Large intestine (tissue), 12 donors: Measurements from ENCODE around the gene RPIA. TPM values are rescaled to one million over a fixed set of nuclear protein-coding genes. Genes with fewer than 3 reads are reported as not detected.
"Not testable (repeated sequence)": the region's sequence is repeated elsewhere in the genome, so short reads cannot be mapped to it uniquely, and the experiment has no call there.

Experiments
- DNase-seq, 2 donors: peaks; one replicate each; pipeline versions ENCODE4 v3.0.0 to v3.0.0-alpha.2; 2013
- H3K27ac ChIP-seq: one replicate; pipeline ENCODE4 v1.5.1; 2013; ENCODE audit warnings: low read length
- H3K27me3 ChIP-seq: 2 replicates; pipeline ENCODE4 v1.6.1; 2013; ENCODE audit warnings: low read length; ENCODE audit not compliant: control insufficient read depth, insufficient read depth
- H3K36me3 ChIP-seq: 2 replicates; pipeline ENCODE4 v1.6.1; 2013; ENCODE audit warnings: low read length; ENCODE audit not compliant: control insufficient read depth, insufficient read depth
- H3K4me1 ChIP-seq: one replicate; pipeline ENCODE4 v1.6.1; 2013; ENCODE audit warnings: low read length; ENCODE audit not compliant: control insufficient read depth, insufficient read depth
- H3K4me3 ChIP-seq: one replicate; pipeline ENCODE4 v1.5.1; 2013; ENCODE audit warnings: low read length
- H3K9me3 ChIP-seq: one replicate; pipeline ENCODE4 v1.6.1; 2013; ENCODE audit warnings: mild to moderate bottlenecking, low read depth, low read length, moderate library complexity; ENCODE audit not compliant: control insufficient read depth
- WGBS: methylation state at CpG from one replicate; pipeline ENCODE4 v1.1.5; 2013; ENCODE audit warnings: low lambda C conversion rate; ENCODE audit not compliant: insufficient coverage; 5-methylcytosine and 5-hydroxymethylcytosine counted together
- long read RNA-seq, 11 donors: transcript quantifications; one replicate each; lab custom pipeline, GENCODE V29; 2026
- polyA plus RNA-seq: library from polyadenylated mRNA; unstranded; fragments of 120-200 nt; gene quantifications from one replicate; pipeline ENCODE4 v1.2.1, GENCODE V29; 2013

RPIA gene
- polyA plus RNA-seq = 28.3 TPM
- long read RNA-seq, donor 1, transcript RPIA-201 (9 exons, 1,848 nt) = major isoform, 6 of 6 reads
- long read RNA-seq, donor 1, partial matches to known transcripts = 0 of 6 reads
- long read RNA-seq, donor 1, other reads (novel, unspliced or antisense) = 0 of 6 reads
- long read RNA-seq, donor 2, transcript RPIA-201 (9 exons, 1,848 nt) = major isoform, 19 of 19 reads
- long read RNA-seq, donor 2, partial matches to known transcripts = 0 of 19 reads
- long read RNA-seq, donor 2, other reads (novel, unspliced or antisense) = 0 of 19 reads
- long read RNA-seq, donor 3 = 0 reads
- long read RNA-seq, donor 4, partial matches to known transcripts = 0 of 2 reads
- long read RNA-seq, donor 4, other reads (novel, unspliced or antisense) = 0 of 2 reads
- long read RNA-seq, donor 5, transcript RPIA-201 (9 exons, 1,848 nt) = major isoform, 7 of 7 reads
- long read RNA-seq, donor 5, partial matches to known transcripts = 0 of 7 reads
- long read RNA-seq, donor 5, other reads (novel, unspliced or antisense) = 0 of 7 reads
- long read RNA-seq, donor 6, transcript RPIA-201 (9 exons, 1,848 nt) = major isoform, 23 of 23 reads
- long read RNA-seq, donor 6, partial matches to known transcripts = 0 of 23 reads
- long read RNA-seq, donor 6, other reads (novel, unspliced or antisense) = 0 of 23 reads
- long read RNA-seq, donor 7, transcript RPIA-201 (9 exons, 1,848 nt) = major isoform, 6 of 6 reads
- long read RNA-seq, donor 7, partial matches to known transcripts = 0 of 6 reads
- long read RNA-seq, donor 7, other reads (novel, unspliced or antisense) = 0 of 6 reads
- long read RNA-seq, donor 8, transcript RPIA-201 (9 exons, 1,848 nt) = major isoform, 26 of 37 reads
- long read RNA-seq, donor 8, partial matches to known transcripts = 11 of 37 reads
- long read RNA-seq, donor 8, other reads (novel, unspliced or antisense) = 0 of 37 reads
- long read RNA-seq, donor 9, transcript RPIA-201 (9 exons, 1,848 nt) = major isoform, 14 of 14 reads
- long read RNA-seq, donor 9, partial matches to known transcripts = 0 of 14 reads
- long read RNA-seq, donor 9, other reads (novel, unspliced or antisense) = 0 of 14 reads
- long read RNA-seq, donor 10, transcript RPIA-201 (9 exons, 1,848 nt) = major isoform, 18 of 32 reads
- long read RNA-seq, donor 10, partial matches to known transcripts = 14 of 32 reads
- long read RNA-seq, donor 10, other reads (novel, unspliced or antisense) = 0 of 32 reads
- long read RNA-seq, donor 11, transcript RPIA-201 (9 exons, 1,848 nt) = major isoform, 10 of 10 reads
- long read RNA-seq, donor 11, partial matches to known transcripts = 0 of 10 reads
- long read RNA-seq, donor 11, other reads (novel, unspliced or antisense) = 0 of 10 reads

DNA sequence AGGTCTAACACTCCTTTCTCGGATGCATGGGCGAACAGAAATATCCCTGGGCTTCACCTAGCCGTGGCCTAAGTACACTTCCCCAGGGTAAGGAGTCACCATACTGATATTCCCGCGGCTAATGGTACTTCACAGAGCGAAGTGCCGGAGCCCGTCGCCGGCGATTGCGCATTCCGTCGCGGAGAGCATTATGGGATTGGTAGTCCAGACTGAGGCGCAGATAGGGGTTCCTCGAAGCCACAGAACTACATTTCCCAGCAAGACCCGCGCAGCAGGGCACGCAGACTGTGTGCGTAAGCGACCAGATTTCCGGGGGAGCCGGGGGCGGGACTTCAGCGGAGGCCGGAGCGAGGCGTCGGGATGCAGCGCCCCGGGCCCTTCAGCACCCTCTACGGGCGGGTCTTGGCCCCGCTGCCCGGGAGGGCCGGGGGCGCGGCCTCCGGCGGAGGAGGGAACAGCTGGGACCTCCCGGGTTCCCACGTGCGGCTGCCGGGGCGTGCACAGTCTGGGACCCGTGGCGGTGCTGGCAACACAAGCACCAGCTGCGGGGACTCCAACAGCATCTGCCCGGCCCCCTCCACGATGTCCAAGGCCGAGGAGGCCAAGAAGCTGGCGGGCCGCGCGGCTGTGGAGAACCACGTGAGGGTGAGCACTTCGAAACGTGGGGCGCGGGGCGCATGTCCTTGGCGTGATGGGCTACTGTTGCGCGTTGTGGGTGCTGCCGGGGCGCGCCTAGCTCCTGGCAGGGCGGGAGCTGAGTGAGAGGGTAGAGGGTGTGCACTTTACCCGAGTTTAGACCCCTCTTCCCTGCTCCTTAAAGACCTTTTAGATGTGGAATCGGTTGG lies at the start of gene RPIA:
Gene RPIA (plus strand): TSS at position 335 of the 845 bp plus-strand sequence. CDS start 26 bp downstream, at position 361.
- Histone ChIP-seq H3K36me3 (no peaks in the 10 kb centered on the region), H3K4me1 (peaks cover 3% of the 10 kb centered on the region), H3K4me3 (peak within 1 kb of the TSS; percentile 84), H3K27ac (peak within 1 kb of the TSS; percentile 68), H3K27me3 (no peaks in the 10 kb centered on the region), H3K9me3 (no peaks in the 10 kb centered on the region)
- peak; percentile 99 for DNase-seq
- WGBS = no CpG with 5 or more reads among the region's 71 CpGs

DNA sequence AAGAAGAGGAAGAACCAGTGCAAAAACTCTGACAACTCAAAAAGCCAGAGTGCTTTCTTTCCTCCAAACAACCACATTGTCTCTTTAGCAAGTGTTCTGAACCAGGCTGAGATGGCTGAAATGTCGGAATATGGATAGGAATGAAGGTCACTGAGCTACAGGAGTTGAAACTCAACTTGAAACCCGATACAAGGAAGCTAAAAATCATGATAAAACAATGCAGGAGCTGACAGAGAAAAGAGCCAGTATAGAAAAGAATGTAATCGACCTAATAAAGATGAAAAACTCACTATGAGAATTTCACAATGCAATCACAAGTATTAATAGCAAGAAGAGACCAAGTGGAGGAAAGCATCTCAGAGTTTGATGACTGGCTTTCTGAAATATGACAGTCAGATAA lies 49.2 kb upstream of the RPIA start:
- no peaks in the 10 kb centered on the region for H3K27me3 ChIP-seq
- H3K4me3 ChIP-seq = no peak overlapping the region
- no peak overlapping the region for H3K27ac ChIP-seq
- H3K4me1 ChIP-seq = no peaks in the 10 kb centered on the region
- no peak for DNase-seq
- WGBS = 64% methylated on average over 2 of the region's 3 CpGs
- H3K36me3 ChIP-seq = no peaks in the 10 kb centered on the region
- H3K9me3 ChIP-seq = peaks cover 2% of the 10 kb centered on the region

DNA sequence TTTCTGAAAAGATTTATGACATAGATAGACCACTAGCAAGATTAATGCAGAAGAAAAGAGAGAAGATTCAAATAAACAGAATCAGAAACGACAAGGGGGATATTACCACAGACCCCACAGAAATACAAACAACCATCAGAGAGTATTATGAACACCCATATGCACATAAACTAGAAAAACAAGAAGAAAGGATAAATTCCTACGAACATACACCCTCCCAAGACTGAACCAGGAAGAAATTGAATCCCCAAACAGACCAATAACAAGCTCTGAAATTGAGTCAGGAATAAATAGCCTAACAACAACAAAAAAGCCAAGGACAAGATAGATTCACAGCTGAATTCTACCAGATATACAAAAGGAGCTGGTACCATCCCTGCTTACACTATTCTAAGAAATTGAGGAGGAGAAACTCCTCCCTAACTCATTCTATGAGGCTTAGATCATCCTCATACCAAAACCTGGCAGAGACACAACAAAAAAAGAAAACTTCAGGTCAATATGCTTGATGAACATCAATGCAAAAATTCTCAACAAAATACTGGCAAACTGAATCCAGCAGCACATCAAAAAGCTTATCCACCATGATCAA lies 46.1 kb upstream of the RPIA start:
- not testable (repeated sequence) for H3K4me1 ChIP-seq, H3K36me3 ChIP-seq, H3K4me3 ChIP-seq, H3K9me3 ChIP-seq, H3K27me3 ChIP-seq, H3K27ac ChIP-seq, DNase-seq
- no CpG with 5 or more reads among the region's 2 CpGs for WGBS

DNA sequence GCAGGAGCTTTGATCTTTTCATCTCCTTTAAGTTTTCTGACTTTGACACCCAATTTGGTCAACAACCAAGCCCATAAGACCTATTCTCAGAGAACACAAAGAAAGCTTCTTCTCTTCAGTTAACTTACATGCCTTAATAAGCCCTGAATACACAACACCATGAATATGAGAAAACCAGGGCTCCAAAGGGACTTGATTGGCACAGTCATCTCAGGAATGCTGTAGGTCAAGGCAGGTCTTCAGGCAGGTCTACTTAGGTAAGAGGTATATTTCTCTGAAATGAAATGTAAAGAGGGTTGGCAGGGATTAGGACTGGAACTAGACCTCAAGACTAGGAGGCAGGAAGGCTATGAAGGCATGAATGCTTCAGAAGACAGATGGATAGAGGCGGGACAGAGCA lies 39.8 kb upstream of the RPIA start:
- Histone ChIP-seq H3K4me3 (no peak overlapping the region), H3K36me3 (no peaks in the 10 kb centered on the region), H3K27ac (no peak overlapping the region), H3K27me3 (no peaks in the 10 kb centered on the region), H3K4me1 (no peaks in the 10 kb centered on the region), H3K9me3 (no peaks in the 10 kb centered on the region)
- no peak for DNase-seq
- 100% methylated on average over 1 of the region's 1 CpG for WGBS

DNA sequence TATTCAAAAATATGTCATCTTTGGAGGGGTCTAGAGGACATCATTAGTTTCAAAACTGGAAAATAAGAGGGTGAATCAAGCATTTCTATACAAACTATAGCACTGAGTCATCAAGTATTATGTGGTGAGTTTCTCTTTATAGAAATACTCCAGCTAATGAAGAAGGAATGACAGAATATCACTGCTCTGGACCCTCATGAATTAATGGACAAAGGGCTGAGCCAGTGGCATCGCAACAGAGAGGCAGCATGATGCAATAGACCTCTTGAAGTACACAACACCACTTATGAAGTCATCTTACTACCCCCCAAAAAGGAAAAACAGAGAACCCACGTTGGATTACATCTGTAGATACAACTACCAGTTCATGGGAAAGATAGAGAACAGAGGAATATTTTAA lies 36.8 kb upstream of the RPIA start:
- no peaks in the 10 kb centered on the region for H3K4me1 ChIP-seq
- H3K9me3 ChIP-seq = no peaks in the 10 kb centered on the region
- no peak for DNase-seq
- H3K27ac ChIP-seq = no peak overlapping the region
- H3K36me3 ChIP-seq = no peaks in the 10 kb centered on the region
- H3K27me3 ChIP-seq = no peaks in the 10 kb centered on the region
- no peak overlapping the region for H3K4me3 ChIP-seq
- WGBS = 92% methylated on average over 2 of the region's 2 CpGs

DNA sequence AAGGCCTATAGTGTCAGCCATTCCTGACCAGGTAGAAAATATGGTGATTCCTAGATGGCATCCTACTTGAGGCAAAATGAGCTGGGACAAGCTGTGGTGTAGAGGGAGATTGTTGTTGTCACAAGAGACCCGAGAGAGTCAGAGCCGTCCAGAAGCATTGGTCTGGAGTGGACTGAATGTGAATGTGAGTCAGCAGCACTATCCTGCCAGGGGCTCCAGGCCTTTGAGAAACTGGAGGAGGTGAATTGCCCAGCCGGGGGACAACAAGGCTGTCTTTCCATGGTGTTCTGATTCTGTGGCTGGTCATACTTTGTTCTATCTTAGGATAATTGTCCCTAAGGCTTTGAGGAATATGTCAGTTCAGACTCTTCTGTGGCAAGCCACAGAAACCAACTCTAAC lies 34.8 kb upstream of the RPIA start:
- no peak for DNase-seq
- Histone ChIP-seq H3K27me3 (no peaks in the 10 kb centered on the region), H3K27ac (no peak overlapping the region), H3K4me1 (no peaks in the 10 kb centered on the region), H3K36me3 (no peaks in the 10 kb centered on the region), H3K9me3 (no peaks in the 10 kb centered on the region), H3K4me3 (no peak overlapping the region)
- WGBS = no CpG with 5 or more reads among the region's 3 CpGs

DNA sequence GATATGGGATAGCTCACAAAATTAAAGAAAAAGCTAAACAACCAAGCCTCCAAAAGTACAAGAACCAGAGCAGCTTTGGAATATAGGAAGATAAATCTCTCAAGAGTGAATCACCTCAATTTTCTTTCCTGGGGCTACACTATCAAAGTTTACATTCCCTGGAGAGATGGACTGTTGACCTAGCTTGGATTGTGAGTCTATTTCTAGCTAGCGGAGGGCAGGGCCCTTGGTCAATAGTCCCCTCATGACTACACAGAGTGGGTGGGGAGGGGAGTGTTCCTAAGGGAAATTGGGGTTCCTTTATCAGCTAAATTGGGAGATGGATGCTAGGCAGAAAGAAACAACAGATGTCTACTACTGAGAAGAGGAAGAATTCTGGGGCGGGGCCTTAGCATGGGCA lies 34.3 kb upstream of the RPIA start:
- no peaks in the 10 kb centered on the region for H3K36me3 ChIP-seq
- no CpG with 5 or more reads among the region's 2 CpGs for WGBS
- H3K9me3 ChIP-seq = no peaks in the 10 kb centered on the region
- no peaks in the 10 kb centered on the region for H3K4me1 ChIP-seq
- peak in 1 of 2 donors; percentile 34 for DNase-seq
- H3K27ac ChIP-seq = no peak overlapping the region
- H3K4me3 ChIP-seq = no peak overlapping the region
- no peaks in the 10 kb centered on the region for H3K27me3 ChIP-seq

DNA sequence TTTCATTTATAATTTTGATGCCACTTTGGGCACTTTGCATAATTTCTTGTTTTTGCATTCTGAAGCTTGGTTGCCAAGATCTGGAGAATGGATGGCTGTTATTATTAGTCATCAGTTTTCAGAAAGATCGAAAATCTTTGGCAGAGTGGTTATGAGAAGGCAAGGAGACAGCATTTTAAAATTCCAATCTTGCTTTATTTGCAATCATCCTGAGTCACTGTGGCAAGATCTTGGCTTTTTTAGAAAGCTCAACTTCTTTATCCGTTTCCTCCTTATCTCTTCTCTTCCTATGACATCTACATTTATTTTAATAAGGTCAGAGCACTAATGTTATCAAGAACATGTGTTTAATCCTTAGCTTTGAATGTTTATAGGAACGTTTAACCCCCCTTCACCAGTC lies 33.1 kb upstream of the RPIA start:
- H3K27ac ChIP-seq = no peak overlapping the region
- 100% methylated on average over 1 of the region's 3 CpGs for WGBS
- H3K27me3 ChIP-seq = no peaks in the 10 kb centered on the region
- H3K9me3 ChIP-seq = no peaks in the 10 kb centered on the region
- DNase-seq = no peak
- no peaks in the 10 kb centered on the region for H3K4me1 ChIP-seq
- H3K4me3 ChIP-seq = no peak overlapping the region
- H3K36me3 ChIP-seq = no peaks in the 10 kb centered on the region

DNA sequence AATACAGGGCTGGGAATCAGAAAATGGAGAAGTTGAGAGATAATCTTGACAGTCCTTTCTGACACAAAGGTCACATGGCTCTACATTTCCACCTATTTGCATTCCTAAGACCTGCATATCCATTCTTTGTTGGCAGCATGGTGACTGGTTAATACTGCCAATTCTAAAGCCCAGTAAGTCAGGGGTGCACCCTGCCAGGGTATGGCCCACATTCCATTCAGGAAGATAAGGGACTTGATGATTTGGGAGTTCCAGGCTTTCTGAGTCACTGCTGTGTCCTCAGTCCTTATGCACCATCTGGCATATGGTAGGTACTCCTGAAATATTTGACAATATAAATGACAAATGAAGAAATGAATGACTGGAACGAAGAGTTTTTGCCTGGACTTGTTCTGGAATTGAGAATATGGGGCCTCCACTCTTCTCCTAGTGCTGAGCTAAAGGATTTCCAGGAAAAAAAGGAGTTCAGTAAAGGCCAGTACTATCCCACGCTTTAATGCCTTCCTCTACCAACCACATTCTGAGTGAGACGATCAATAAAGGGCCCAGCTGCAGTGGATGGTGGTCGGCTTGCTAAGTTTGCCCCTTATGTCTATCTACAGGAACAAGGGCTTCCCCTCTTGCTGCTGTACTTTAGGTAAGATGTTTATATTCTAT lies 32.5 kb upstream of the RPIA start:
- H3K4me3 ChIP-seq = no peak overlapping the region
- DNase-seq = no peak
- no peaks in the 10 kb centered on the region for H3K36me3 ChIP-seq
- H3K4me1 ChIP-seq = no peaks in the 10 kb centered on the region
- no CpG with 5 or more reads among the region's 4 CpGs for WGBS
- no peaks in the 10 kb centered on the region for H3K9me3 ChIP-seq
- no peaks in the 10 kb centered on the region for H3K27me3 ChIP-seq
- H3K27ac ChIP-seq = no peak overlapping the region
